Peyer's patch (tissue), 4 donors: ENCODE measurements around the gene RAX2. TPM values are rescaled to one million over a fixed set of nuclear protein-coding genes. Genes with fewer than 3 reads are reported as not detected.

ENCODE experiments used
- DNase-seq, 3 donors: peaks; one replicate each; pipeline ENCODE4 v3.0.0-alpha.2; 2017 to 2019
- H3K27ac ChIP-seq, 4 donors: fragments of 200-600 bp; sonication (generic); one replicate each; pipeline ENCODE4 v1.5.1; 2016 to 2019
- H3K27me3 ChIP-seq, 2 donors: fragments of 200-600 bp; sonication (generic); one replicate each; pipeline ENCODE4 v1.5.1; 2019
- H3K36me3 ChIP-seq, 3 donors: fragments of 200-600 bp; sonication (generic); one replicate each; pipeline ENCODE4 v1.5.1; 2016 to 2019
- H3K4me1 ChIP-seq, 4 donors: fragments of 200-600 bp; sonication (generic); one replicate each; pipeline ENCODE4 v1.5.1; 2016 to 2019
- H3K4me3 ChIP-seq, 4 donors: fragments of 200-600 bp; sonication (generic); 1 replicate in 3 of 4; 2 replicates in 1 of 4; pipeline ENCODE4 v1.5.1; 2016 to 2019; ENCODE audit warnings: mild to moderate bottlenecking in 1 of 4
- H3K9me3 ChIP-seq, 4 donors: fragments of 200-600 bp; sonication (generic); one replicate each; pipeline ENCODE4 v1.5.1; 2016 to 2019; ENCODE audit warnings: mild to moderate bottlenecking in 1 of 4
- CTCF ChIP-seq, 6 experiments: fragments of 450-650 bp in 4 of 6; fragments of 200-600 bp in 2 of 6; sonication (generic) in 1 of 6; IDR thresholded peaks; one replicate each; pipeline ENCODE4 v1.5.1; 2017 to 2019; ENCODE audit warnings: antibody characterized with exemption in 6 of 6, mild to moderate bottlenecking in 3 of 6, moderate library complexity in 1 of 6
- POLR2A ChIP-seq, 2 donors: fragments of 450-650 bp; IDR thresholded peaks; one replicate each; pipeline ENCODE4 v1.5.1; 2017; ENCODE audit warnings: antibody characterized with exemption in 2 of 2, mild to moderate bottlenecking in 2 of 2, moderate library complexity in 2 of 2
- total RNA-seq, 4 donors: library from RNA; depleted of rRNA; stranded (reverse); fragments of >200 nt; gene quantifications; one replicate each; pipeline ENCODE4 v1.1.0, GENCODE V29; 2016

The RAX2 gene
- total RNA-seq, 4 donors from 2014 or later: not detected

DNA sequence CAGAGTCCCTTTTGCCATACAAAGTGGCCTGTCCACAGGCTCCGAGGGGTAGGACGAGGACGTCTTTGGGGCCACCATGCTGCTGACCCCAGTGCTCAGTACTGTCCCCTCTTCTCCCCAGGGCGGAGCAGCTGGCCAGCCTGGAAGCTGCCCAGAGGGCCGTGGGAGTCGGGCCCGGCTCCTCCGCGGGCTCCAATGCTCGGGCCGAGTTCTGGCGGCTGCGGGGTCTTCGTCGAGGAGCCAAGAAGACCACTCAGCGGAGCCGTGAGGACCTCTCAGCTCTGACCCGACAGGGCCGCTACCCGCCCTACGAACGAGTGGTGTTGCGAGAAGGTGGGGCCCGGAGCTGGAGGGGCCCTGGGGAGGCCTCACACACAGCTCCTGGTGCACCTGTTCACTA, 31.6 kb downstream of the RAX2 start:
- H3K27me3 ChIP-seq: no peaks in the 10 kb centered on the region
- TF ChIP-seq CTCF (IDR thresholded peaks at IDR 0.05): no peak
- TF ChIP-seq POLR2A (IDR thresholded peaks at IDR 0.05): no peak
- H3K27ac ChIP-seq: no peak overlapping the region
- no peak for DNase-seq
- H3K9me3 ChIP-seq: no peaks in the 10 kb centered on the region
- no peaks in the 10 kb centered on the region for H3K4me1 ChIP-seq
- H3K36me3 ChIP-seq: peaks cover 0 to 66% (median 5%) of the 10 kb centered on the region in 3 donors
- no peak overlapping the region for H3K4me3 ChIP-seq

- Histone ChIP-seq H3K9me3 (no peaks in the 10 kb centered on the region), H3K27ac (no peak overlapping the region), H3K4me1 (no peaks in the 10 kb centered on the region), H3K36me3 (peaks cover 0 to 77% (median 5%) of the 10 kb centered on the region in 3 donors), H3K27me3 (no peaks in the 10 kb centered on the region), H3K4me3 (no peak overlapping the region)
- no peak for TF ChIP-seq POLR2A (IDR thresholded peaks at IDR 0.05)
- no peak for TF ChIP-seq CTCF (IDR thresholded peaks at IDR 0.05)
- no peak for DNase-seq
Observed at GRCh38 chr19:3738477-3739220, 33.4 kb downstream of the RAX2 start.

- no peaks in the 10 kb centered on the region for H3K4me1 ChIP-seq
- no peak for TF ChIP-seq CTCF (IDR thresholded peaks at IDR 0.05)
- TF ChIP-seq POLR2A (IDR thresholded peaks at IDR 0.05): no peak
- H3K27me3 ChIP-seq: no peaks in the 10 kb centered on the region
- H3K27ac ChIP-seq: no peak overlapping the region
- no peaks in the 10 kb centered on the region for H3K9me3 ChIP-seq
- DNase-seq: no peak
- H3K36me3 ChIP-seq: peaks cover 0 to 69% (median 5%) of the 10 kb centered on the region in 3 donors
- H3K4me3 ChIP-seq: no peak overlapping the region
Observed at GRCh38 chr19:3737487-3738205, 34.4 kb downstream of the RAX2 start.

- no peak for TF ChIP-seq POLR2A (IDR thresholded peaks at IDR 0.05)
- TF ChIP-seq CTCF (IDR thresholded peaks at IDR 0.05): no peak
- no peak for DNase-seq
- no peak overlapping the region for H3K4me3 ChIP-seq
- H3K27me3 ChIP-seq: no peaks in the 10 kb centered on the region
- no peaks in the 10 kb centered on the region for H3K9me3 ChIP-seq
- peaks cover 0 to 75% (median 5%) of the 10 kb centered on the region in 3 donors for H3K36me3 ChIP-seq
- no peaks in the 10 kb centered on the region for H3K4me1 ChIP-seq
- H3K27ac ChIP-seq: no peak overlapping the region
Observed at GRCh38 chr19:3736106-3736724, 35.8 kb downstream of the RAX2 start.

GRCh38 chr19:3734310-3734600, 37.8 kb downstream of the RAX2 start:
- Histone ChIP-seq H3K36me3 (peaks cover 0 to 76% (median 0%) of the 10 kb centered on the region in 3 donors), H3K27ac (no peak overlapping the region), H3K27me3 (no peaks in the 10 kb centered on the region), H3K9me3 (no peaks in the 10 kb centered on the region), H3K4me1 (no peaks in the 10 kb centered on the region), H3K4me3 (no peak overlapping the region)
- TF ChIP-seq POLR2A (IDR thresholded peaks at IDR 0.05) (no peak), CTCF (IDR thresholded peaks at IDR 0.05) (no peak)
- DNase-seq: no peak
